NCI-H2171 (cell line): ENCODE data around the gene ALG1.
"Not testable (repeated sequence)": the region's sequence is repeated elsewhere in the genome, so short reads cannot be mapped to it uniquely, and the experiment has no call there.

Experiments used
- DNase-seq: peaks from one replicate; lab custom pipeline; 2025; lab: John Stamatoyannopoulos, UW

The ALG1 gene

GRCh38 chr16:5098221-5099159, 26.8 kb downstream of the ALG1 start:
- DNase-seq, result peak; percentile 36

GRCh38 chr16:5099174-5099573, 27.5 kb downstream of the ALG1 start:
- DNase-seq, result not testable (repeated sequence)

GRCh38 chr16:5103296-5104032, 31.8 kb downstream of the ALG1 start:
- DNase-seq, result not testable (repeated sequence)

- DNase-seq, result not testable (repeated sequence)
Measured at GRCh38 chr16:5105039-5105438, 33.4 kb downstream of the ALG1 start.

GRCh38 chr16:5108505-5109158, 37.0 kb downstream of the ALG1 start:
- no peak for DNase-seq

GRCh38 chr16:5110933-5111332, 39.3 kb downstream of the ALG1 start:
- not testable (repeated sequence) for DNase-seq

- not testable (repeated sequence) for DNase-seq
Measured at GRCh38 chr16:5116780-5117295, 45.2 kb downstream of the ALG1 start.

GRCh38 chr16:5117300-5118087, 45.9 kb downstream of the ALG1 start:
- peak; percentile 90 for DNase-seq

GRCh38 chr16:5131467-5132004, 59.9 kb downstream of the ALG1 start:
- not testable (repeated sequence) for DNase-seq

GRCh38 chr16:5132915-5133600, 61.4 kb downstream of the ALG1 start:
- DNase-seq, result not testable (repeated sequence)

GRCh38 chr16:5134739-5135452, 63.3 kb downstream of the ALG1 start:
- not testable (repeated sequence) for DNase-seq
